ENCODE data around the gene ZCWPW2. TPM values are rescaled to one million over a fixed set of nuclear protein-coding genes. Genes with fewer than 3 reads are reported as not detected.

Gene ZCWPW2
- total and polyA plus RNA-seq, 2 donors = 1.9 to 4.6 TPM

DNA sequence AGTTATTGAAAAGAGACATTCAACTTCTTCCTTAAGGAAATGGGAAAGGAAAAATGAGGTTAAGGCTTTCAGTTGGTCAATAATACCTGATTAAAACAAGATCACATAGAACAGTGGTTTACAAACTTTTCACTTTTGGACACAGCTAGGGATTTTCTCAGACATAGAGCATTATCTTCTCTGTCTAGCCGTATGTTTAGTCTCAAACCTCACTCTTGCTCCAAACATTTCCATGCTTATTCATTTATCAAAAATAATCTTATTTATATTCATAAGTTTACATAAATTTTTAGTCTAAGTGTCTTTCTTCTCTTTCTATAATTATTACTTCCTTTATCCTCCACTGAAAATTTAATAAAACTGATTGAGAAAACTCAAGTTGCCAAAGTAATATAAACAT, 114.3 kb downstream of the ZCWPW2 start:
- no peaks in the 10 kb centered on the region for H3K36me3 ChIP-seq (ENCODE audit: insufficient read depth)
- H3K4me1 ChIP-seq (ENCODE audit: insufficient read depth) = no peaks in the 10 kb centered on the region
- no peak for DNase-seq (ENCODE audit: extremely low spot score)
- H3K4me3 ChIP-seq (ENCODE audit: low read depth, low read length) = no peak overlapping the region
- WGBS = 20% methylated on average over 1 of the region's 1 CpG
- H3K27ac ChIP-seq (ENCODE audit: low read depth) = no peak overlapping the region

DNA sequence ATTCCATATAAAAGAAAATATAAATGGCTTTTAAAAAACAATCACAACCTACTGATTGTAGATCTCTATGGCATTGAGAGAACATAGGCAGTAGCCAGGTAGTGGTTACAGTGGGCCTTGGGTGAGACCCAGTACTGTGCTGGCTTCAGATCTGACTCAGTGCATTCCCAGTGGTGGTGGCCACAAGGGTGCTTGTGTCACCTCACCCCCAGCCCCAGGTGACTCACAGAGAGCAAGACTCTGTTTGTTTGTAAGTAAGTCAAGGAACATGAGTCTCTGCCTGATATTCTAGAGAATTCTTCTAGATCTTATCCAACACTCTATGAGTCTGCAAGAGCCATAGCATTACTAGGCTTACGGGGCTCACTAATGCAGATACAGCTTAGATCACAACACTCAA, 118.9 kb downstream of the ZCWPW2 start:
- no peak for DNase-seq (ENCODE audit: extremely low spot score)
- WGBS = 92% methylated on average over 1 of the region's 1 CpG

DNA sequence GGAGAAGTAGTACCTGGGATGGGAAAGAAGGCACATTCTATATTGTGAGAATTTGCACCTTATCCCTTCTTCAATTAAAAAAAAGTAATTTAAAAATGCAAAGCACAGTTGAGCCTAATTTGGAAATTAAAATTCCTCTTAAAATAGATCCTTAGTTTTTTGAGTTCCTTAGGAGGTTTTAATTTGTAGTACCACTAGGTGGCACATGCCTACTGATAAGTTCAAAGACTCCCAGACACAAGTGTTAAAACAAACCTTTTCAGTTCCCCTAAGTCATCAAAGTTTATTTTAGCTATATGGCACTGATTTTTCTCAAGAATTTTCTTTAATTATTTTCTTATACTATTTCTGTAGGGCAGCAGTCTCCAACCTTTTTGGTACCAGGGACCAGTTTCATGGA, 127.7 kb downstream of the ZCWPW2 start:
- Histone ChIP-seq H3K4me3 (ENCODE audit: low read depth, low read length) (no peak overlapping the region), H3K36me3 (ENCODE audit: insufficient read depth) (no peaks in the 10 kb centered on the region), H3K27ac (ENCODE audit: low read depth) (no peak overlapping the region), H3K4me1 (ENCODE audit: insufficient read depth) (no peaks in the 10 kb centered on the region)
- DNase-seq (ENCODE audit: extremely low spot score) = peak; percentile 6

More for the DNA sequence above, 118.9 kb downstream of the ZCWPW2 start:
- Histone ChIP-seq H3K27ac (ENCODE audit: low read depth) (no peak overlapping the region), H3K4me1 (ENCODE audit: insufficient read depth) (no peaks in the 10 kb centered on the region), H3K4me3 (ENCODE audit: low read depth, low read length) (no peak overlapping the region), H3K36me3 (ENCODE audit: insufficient read depth) (no peaks in the 10 kb centered on the region)

DNA sequence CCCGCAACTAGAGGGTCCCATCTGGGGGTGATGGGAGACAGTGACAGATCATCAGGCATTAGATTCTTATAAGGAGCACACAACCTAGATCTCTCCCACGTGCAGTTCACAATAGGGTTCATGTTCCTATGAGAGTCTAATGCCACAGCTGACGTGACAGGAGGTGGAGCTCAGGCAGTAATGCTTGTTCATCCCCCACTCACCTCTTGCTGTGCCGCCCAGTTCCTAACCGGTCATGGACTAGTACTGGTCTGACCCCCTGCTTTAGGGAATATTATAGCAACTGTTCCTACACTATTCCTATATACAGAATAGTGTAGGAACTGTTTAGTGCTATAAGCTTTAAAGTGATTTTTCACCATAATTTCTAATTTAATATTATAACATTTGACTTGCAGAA, 128.2 kb downstream of the ZCWPW2 start:
- WGBS = 79% methylated on average over 5 of the region's 5 CpGs
- Histone ChIP-seq H3K4me1 (ENCODE audit: insufficient read depth) (no peaks in the 10 kb centered on the region), H3K4me3 (ENCODE audit: low read depth, low read length) (no peak overlapping the region), H3K27ac (ENCODE audit: low read depth) (no peak overlapping the region), H3K36me3 (ENCODE audit: insufficient read depth) (no peaks in the 10 kb centered on the region)
- DNase-seq (ENCODE audit: extremely low spot score) = no peak

DNA sequence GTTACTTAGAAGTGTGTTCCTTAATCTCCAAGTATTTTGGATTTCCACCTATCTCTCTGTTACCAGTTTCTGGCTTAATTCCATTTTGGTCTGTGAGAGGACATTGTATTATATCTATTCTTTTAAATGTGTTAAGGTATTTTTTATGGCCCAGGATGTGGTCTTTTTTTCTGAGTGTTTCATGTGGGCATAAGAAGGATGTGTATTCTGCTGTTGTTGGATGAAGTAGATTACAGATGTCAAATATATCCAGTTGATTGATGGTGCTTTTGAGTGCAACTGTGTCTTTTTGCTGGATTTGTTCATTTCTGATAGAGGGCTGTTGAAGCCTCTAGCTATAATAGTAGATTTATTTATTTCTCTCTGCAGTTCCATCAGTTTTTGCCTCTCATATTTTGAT, 136.6 kb downstream of the ZCWPW2 start:
- Histone ChIP-seq H3K36me3 (ENCODE audit: insufficient read depth) (no peaks in the 10 kb centered on the region), H3K4me3 (ENCODE audit: low read depth, low read length) (no peak overlapping the region), H3K4me1 (ENCODE audit: insufficient read depth) (no peaks in the 10 kb centered on the region), H3K27ac (ENCODE audit: low read depth) (no peak overlapping the region)
- no peak for DNase-seq (ENCODE audit: extremely low spot score)

DNA sequence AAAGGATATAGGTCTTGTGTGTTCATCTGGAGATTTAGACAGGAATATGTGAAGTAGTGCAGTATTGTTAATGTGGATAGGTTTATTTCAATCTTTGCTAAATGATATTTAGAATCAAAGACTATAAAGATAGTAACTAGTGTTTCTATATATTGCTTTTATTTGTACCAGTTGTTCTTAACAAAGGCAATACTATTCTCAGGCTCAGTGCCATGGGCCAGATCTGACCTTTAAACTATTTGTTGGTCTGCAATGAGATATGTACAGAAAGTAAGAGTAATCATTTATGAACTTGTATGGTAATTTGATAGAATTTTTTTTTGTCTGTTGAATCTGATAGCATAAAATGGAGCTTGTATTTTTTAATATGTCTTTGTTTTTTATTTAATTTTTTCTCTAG, 146.8 kb downstream of the ZCWPW2 start:
- Histone ChIP-seq H3K27ac (ENCODE audit: low read depth) (no peak overlapping the region), H3K4me1 (ENCODE audit: insufficient read depth) (no peaks in the 10 kb centered on the region), H3K36me3 (ENCODE audit: insufficient read depth) (no peaks in the 10 kb centered on the region), H3K4me3 (ENCODE audit: low read depth, low read length) (no peak overlapping the region)
- no peak for DNase-seq (ENCODE audit: extremely low spot score)

DNA sequence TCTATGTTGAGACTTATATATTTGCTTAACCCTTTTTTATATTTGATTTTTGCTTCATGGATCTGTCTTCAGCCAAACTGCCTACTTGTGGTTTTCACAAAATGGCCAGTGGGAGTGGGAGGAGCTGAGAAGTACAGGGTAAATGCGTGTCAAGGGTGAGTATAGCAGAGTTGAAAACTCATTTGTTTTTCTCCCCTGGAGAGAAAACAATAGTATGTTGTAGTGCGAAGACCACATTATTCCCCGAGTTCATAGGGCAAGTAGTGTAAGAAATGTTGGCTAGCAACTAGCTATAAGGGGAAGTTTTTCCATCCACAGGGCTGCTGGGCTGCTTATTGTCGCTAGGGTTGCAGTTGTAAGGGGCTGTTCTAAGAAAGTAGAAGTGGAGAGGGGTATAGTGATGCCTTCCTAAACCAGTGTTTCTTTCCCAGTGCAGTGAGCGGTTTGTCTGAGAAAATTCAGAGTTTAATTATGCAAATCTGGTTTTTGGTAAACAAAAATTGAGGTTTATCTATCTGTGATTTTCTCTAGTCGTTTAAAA, 153.9 kb downstream of the ZCWPW2 start:
- H3K27ac ChIP-seq (ENCODE audit: low read depth) = no peak overlapping the region

DNA sequence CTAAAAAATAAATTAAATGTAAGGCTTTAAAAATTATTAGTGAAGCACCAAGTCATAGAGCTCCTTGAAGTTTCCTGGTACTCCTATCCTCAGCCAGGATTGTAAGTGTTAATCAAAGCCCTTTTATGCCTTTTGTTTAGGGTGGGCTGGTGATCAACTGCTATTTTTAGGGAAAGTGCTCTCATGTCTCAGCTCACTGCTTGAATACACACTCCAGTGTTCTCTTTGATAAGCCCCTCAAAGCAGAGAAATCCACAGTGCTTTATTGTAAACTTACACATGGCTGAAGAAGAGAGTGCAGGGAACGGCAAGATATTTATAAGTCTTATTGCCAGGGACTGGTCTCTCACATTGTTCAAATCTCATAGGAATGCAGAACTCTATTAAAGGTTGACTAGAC, 156.5 kb downstream of the ZCWPW2 start:
- 0% methylated on average over 1 of the region's 1 CpG for WGBS
- no peak for DNase-seq (ENCODE audit: extremely low spot score)
- Histone ChIP-seq H3K4me1 (ENCODE audit: insufficient read depth) (no peaks in the 10 kb centered on the region), H3K27ac (ENCODE audit: low read depth) (no peak overlapping the region), H3K36me3 (ENCODE audit: insufficient read depth) (no peaks in the 10 kb centered on the region), H3K4me3 (ENCODE audit: low read depth, low read length) (no peak overlapping the region)

More for the DNA sequence above, 153.9 kb downstream of the ZCWPW2 start:
- Histone ChIP-seq H3K4me3 (ENCODE audit: low read depth, low read length) (no peak overlapping the region), H3K4me1 (ENCODE audit: insufficient read depth) (no peaks in the 10 kb centered on the region), H3K36me3 (ENCODE audit: insufficient read depth) (no peaks in the 10 kb centered on the region)
- DNase-seq (ENCODE audit: extremely low spot score) = no peak
- 85% methylated on average over 6 of the region's 6 CpGs for WGBS

DNA sequence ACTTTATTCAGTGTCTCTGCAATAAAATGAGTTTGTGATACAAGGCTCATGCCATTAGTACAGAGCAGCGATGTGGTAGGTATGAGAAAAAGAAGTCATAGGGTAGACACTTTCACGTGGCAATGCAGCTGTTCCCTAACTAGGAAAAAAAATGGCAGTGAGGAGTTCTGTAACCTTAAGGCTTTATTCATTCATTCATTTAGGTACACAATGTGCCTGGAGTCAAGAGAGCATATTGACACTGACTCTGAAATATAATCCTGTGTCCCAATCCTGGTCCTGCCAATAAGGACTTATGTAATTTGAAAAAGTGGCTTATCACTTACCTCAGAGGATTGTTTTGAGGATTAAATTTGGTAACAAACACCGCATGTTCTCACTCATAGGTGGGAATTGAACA, 173.1 kb downstream of the ZCWPW2 start:
- Histone ChIP-seq H3K36me3 (ENCODE audit: insufficient read depth) (no peaks in the 10 kb centered on the region), H3K27ac (ENCODE audit: low read depth) (no peak overlapping the region), H3K4me3 (ENCODE audit: low read depth, low read length) (no peak overlapping the region), H3K4me1 (ENCODE audit: insufficient read depth) (no peaks in the 10 kb centered on the region)
- DNase-seq (ENCODE audit: extremely low spot score) = no peak
- WGBS = 94% methylated on average over 3 of the region's 3 CpGs

DNA sequence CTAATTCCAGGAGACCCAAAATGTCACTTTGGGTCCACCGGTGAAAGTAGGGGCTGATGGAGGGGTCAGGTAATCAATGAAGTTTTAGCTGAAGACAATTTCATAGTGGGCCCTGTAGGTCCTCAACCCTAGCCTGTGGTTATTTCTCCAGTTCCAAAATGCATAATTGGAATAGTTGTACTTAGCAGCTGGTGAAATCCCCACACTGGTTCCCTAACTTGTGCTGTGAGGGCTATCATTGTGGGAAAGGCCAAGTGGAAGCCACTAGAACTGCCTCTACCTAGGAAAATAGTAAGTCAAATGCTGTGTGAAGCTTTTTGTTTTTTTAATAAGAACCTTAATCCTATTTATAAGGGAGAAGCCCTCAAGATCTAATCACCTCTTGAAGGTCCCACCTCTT, 193.8 kb downstream of the ZCWPW2 start:
- no peak overlapping the region for H3K4me3 ChIP-seq (ENCODE audit: low read depth, low read length)
- H3K36me3 ChIP-seq (ENCODE audit: insufficient read depth) = no peaks in the 10 kb centered on the region
- no peaks in the 10 kb centered on the region for H3K4me1 ChIP-seq (ENCODE audit: insufficient read depth)
- DNase-seq (ENCODE audit: extremely low spot score) = no peak
- WGBS = 47% methylated on average over 1 of the region's 1 CpG
- no peak overlapping the region for H3K27ac ChIP-seq (ENCODE audit: low read depth)

DNA sequence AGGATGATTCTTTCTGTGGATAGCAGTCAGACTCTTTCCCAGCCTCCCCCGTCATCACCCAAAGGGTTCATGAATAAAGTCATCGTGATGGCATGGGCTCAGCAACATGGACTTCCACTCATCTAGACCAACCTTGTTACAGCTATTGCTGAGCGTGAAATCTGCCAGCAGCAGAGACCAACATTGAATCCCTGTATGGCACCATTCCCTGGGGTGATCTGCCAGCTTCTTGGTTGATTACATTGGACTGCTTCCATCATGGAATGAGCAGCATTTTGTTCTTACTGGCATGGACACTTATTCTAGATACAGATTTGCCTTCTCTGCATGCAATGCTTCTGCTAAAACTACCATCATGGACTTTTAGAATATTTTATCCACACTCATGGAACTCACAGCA, 195.7 kb downstream of the ZCWPW2 start:
- no peak for DNase-seq (ENCODE audit: extremely low spot score)

DNA sequence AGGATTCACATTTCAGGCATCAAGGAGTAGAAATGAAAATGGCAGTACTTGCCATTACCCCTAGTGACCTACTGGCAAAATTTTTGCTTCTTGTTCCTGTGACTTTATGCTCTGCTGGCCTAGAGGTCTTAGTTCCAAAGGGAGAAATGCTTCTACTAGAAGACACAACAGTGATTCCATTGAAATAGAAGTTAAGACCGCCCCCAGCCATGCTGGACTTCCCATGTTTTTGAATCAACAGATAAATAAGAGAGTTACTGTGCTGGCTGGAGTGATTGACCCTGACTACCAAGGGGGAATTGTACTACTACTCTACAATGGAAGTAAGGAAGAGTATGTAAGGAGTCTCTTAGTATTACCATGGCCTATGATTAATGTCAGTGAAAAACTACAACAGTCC, 196.3 kb downstream of the ZCWPW2 start:
- DNase-seq (ENCODE audit: extremely low spot score) = no peak
- Histone ChIP-seq H3K4me1 (ENCODE audit: insufficient read depth) (no peaks in the 10 kb centered on the region), H3K27ac (ENCODE audit: low read depth) (no peak overlapping the region), H3K36me3 (ENCODE audit: insufficient read depth) (no peaks in the 10 kb centered on the region), H3K4me3 (ENCODE audit: low read depth, low read length) (no peak overlapping the region)
- 90% methylated on average over 1 of the region's 1 CpG for WGBS

More for the DNA sequence above, 195.7 kb downstream of the ZCWPW2 start:
- no peaks in the 10 kb centered on the region for H3K36me3 ChIP-seq (ENCODE audit: insufficient read depth)
- WGBS = 87% methylated on average over 3 of the region's 3 CpGs
- no peak overlapping the region for H3K27ac ChIP-seq (ENCODE audit: low read depth)
- no peak overlapping the region for H3K4me3 ChIP-seq (ENCODE audit: low read depth, low read length)
- H3K4me1 ChIP-seq (ENCODE audit: insufficient read depth) = no peaks in the 10 kb centered on the region

DNA sequence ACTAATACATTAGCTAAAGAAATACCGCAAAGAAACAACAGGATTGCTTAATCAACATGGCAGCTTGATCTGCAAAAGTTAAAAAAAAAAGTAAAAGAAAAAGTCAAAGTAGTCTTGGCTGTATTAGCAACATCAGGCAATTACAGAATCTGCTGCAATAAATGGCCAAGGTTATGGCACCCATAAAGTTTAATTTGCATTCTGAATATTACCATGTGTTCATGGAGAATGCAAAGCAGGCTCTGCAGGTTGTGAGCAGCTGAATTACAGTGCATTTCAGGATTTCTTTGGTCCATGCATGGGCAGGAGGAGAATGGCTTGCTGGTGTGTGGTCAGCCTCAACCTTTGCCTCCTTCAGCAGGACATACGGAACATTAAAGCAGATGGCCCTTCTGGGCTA, 199.2 kb downstream of the ZCWPW2 start:
- H3K27ac ChIP-seq (ENCODE audit: low read depth) = no peak overlapping the region
- WGBS = 87% methylated on average over 2 of the region's 2 CpGs
- no peaks in the 10 kb centered on the region for H3K36me3 ChIP-seq (ENCODE audit: insufficient read depth)
- no peak for DNase-seq (ENCODE audit: extremely low spot score)
- H3K4me1 ChIP-seq (ENCODE audit: insufficient read depth) = no peaks in the 10 kb centered on the region
- no peak overlapping the region for H3K4me3 ChIP-seq (ENCODE audit: low read depth, low read length)

DNA sequence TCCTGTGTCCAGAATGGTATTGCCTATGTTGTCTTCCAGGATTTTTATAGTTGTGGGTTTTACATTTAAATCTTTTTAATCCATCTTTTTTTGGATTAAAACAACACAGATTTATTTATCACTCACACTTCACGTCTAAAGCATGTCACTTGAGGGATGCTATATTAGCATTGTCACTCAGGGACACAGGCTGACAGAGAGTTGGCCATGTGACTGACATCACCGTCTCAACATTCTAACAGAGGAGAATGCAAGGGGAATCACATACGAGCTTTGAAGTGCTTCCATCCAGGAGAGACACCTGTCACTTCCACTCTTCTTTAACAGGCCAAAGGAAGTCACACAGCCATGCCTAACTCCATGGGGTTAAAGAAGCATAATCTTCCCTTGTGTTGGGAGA, 204.7 kb downstream of the ZCWPW2 start:
- 83% methylated on average over 3 of the region's 3 CpGs for whole genome bisulfite sequencing
- H3K27ac ChIP-seq (ENCODE audit: low read depth) = no peak overlapping the region

DNA sequence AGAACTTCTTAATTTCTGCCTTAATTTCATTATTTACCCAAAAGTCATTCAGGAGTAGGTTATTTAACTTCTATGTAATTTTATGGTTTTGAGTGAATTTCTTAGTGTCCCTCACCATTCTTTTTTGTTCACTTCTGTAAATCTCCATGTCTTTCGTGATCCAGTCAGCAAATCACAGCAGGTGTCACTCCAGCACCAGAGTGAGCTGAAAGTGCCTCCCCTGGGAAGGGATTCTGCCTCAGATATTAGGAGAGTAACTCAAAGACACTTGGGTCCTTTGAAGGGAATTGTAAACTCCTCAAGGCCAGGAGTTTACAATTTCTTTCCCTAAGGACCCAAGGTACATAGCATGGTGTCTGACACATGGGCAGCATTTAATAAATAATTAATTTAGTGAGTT, 207.7 kb downstream of the ZCWPW2 start:
- no peak for DNase-seq (ENCODE audit: extremely low spot score)
- no peak overlapping the region for H3K4me3 ChIP-seq (ENCODE audit: low read depth, low read length)
- WGBS = 84% methylated on average over 1 of the region's 1 CpG
- no peaks in the 10 kb centered on the region for H3K36me3 ChIP-seq (ENCODE audit: insufficient read depth)
- no peaks in the 10 kb centered on the region for H3K4me1 ChIP-seq (ENCODE audit: insufficient read depth)
- no peak overlapping the region for H3K27ac ChIP-seq (ENCODE audit: low read depth)

More for the DNA sequence above, 204.7 kb downstream of the ZCWPW2 start:
- H3K4me1 ChIP-seq (ENCODE audit: insufficient read depth) = no peaks in the 10 kb centered on the region
- no peaks in the 10 kb centered on the region for H3K36me3 ChIP-seq (ENCODE audit: insufficient read depth)
- no peak overlapping the region for H3K4me3 ChIP-seq (ENCODE audit: low read depth, low read length)
- DNase-seq (ENCODE audit: extremely low spot score) = no peak

All from urinary bladder (tissue), 4 donors.